Measurements from ENCODE around the gene AGPAT2.

Gene AGPAT2

DNA sequence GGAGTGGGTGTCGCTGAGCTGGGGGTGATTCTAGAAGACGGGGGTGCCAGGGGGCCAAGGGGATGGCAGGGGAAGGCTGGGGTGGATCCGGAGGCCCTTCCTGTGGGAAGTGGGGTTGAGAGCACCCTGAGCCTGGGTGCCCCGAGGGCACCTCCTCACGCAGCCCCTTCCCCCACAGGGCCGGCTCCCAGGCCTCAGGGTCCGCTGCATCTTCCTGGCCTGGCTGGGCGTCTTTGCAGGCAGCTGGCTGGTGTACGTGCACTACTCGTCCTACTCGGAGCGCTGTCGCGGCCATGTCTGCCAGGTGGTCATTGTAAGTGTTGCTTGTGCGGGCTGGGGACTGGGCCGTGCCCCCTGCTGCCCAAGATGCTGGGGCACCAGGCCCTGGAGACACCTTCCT lies 30.1 kb upstream of the AGPAT2 start:
- TF ChIP-seq, protein P1, sequence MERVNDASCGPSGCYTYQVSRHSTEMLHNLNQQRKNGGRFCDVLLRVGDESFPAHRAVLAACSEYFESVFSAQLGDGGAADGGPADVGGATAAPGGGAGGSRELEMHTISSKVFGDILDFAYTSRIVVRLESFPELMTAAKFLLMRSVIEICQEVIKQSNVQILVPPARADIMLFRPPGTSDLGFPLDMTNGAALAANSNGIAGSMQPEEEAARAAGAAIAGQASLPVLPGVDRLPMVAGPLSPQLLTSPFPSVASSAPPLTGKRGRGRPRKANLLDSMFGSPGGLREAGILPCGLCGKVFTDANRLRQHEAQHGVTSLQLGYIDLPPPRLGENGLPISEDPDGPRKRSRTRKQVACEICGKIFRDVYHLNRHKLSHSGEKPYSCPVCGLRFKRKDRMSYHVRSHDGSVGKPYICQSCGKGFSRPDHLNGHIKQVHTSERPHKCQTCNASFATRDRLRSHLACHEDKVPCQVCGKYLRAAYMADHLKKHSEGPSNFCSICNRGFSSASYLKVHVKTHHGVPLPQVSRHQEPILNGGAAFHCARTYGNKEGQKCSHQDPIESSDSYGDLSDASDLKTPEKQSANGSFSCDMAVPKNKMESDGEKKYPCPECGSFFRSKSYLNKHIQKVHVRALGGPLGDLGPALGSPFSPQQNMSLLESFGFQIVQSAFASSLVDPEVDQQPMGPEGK (tag by site-specific recombination; IDR thresholded peaks at IDR 0.05), result 0 out of 2 replicates have a peak, but pooled peaks have one; percentile 10
- TF ChIP-seq, protein P2, sequence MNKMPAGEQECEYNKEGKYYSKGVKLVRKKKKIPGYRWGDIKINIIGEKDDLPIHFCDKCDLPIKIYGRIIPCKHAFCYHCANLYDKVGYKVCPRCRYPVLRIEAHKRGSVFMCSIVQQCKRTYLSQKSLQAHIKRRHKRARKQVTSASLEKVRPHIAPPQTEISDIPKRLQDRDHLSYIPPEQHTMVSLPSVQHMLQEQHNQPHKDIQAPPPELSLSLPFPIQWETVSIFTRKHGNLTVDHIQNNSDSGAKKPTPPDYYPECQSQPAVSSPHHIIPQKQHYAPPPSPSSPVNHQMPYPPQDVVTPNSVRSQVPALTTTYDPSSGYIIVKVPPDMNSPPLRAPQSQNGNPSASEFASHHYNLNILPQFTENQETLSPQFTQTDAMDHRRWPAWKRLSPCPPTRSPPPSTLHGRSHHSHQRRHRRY (tag by site-specific recombination; IDR thresholded peaks at IDR 0.05), result no peak
- TF ChIP-seq ZNF266 (tag by site-specific recombination; IDR thresholded peaks at IDR 0.05; ENCODE audit: low read depth) (no peak), FEZF1 (tag by site-specific recombination; IDR thresholded peaks at IDR 0.05) (no peak)
- TF ChIP-seq, protein P3, sequence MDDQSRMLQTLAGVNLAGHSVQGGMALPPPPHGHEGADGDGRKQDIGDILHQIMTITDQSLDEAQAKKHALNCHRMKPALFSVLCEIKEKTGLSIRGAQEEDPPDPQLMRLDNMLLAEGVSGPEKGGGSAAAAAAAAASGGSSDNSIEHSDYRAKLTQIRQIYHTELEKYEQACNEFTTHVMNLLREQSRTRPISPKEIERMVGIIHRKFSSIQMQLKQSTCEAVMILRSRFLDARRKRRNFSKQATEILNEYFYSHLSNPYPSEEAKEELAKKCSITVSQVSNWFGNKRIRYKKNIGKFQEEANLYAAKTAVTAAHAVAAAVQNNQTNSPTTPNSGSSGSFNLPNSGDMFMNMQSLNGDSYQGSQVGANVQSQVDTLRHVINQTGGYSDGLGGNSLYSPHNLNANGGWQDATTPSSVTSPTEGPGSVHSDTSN (CRISPR knock-in tag; IDR thresholded peaks at IDR 0.05), result no peak
- Histone ChIP-seq H3K9me3 (ENCODE audit: control insufficient read depth, insufficient read depth, low read depth, low read length) (no peaks in the 10 kb centered on the region), H3K27ac (ENCODE audit: extremely low read depth, low read depth, low read length) (no peak overlapping the region), H3K4me1 (ENCODE audit: control insufficient read depth, insufficient read depth, low read length) (no peaks in the 10 kb centered on the region), H3K36me3 (ENCODE audit: control insufficient read depth in 2 of 2, insufficient read depth in 1 of 2, low read length in 2 of 2) (peaks cover 0 to 50% of the 10 kb centered on the region in 2 experiments; a peak in 2 of 3 replicates), H3K4me3 (ENCODE audit: low read depth, low read length) (no peak overlapping the region)
- POLR2A ChIA-PET, result interaction anchor here (0.6 to 2.5 kb wide), 5 partner anchors 8 to 412 kb away, joined by 3 to 28 read pairs (median 5); no protein-coding TSS in a partner anchor
- CTCF ChIA-PET, result no interaction called here

DNA sequence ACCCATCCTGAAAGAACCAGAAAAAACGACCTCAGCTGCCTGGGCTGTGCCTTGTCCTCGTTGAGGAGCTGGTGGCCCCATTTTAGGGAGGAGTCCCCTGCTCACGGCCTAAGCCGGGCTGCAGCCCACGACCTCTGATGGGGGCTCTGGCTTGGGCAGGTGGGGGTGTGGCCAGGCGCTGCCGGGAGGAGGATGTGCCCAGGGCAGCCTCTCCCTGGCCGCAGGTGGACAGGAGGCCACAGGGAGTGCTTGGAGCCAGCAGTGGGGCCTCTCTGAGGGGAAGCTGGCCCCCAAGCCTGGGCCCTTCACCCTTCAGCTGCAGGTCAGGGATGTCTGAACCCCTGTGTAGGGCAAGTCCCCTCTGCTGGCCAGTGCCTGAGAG lies 27.6 kb upstream of the AGPAT2 start:
- TF ChIP-seq KLF1 (tag by site-specific recombination; IDR thresholded peaks at IDR 0.05) (0 out of 2 replicates have a peak, but pooled peaks have one; percentile 4), ZNF335 (tag by site-specific recombination; conservative IDR thresholded peaks at IDR 0.05) (peak; percentile 40; the same call in 1 of the 2 replicates), GLIS2 (tag by site-specific recombination; IDR thresholded peaks at IDR 0.05) (0 out of 2 replicates have a peak, but pooled peaks have one; percentile 35), ZNF175 (tag by site-specific recombination; IDR thresholded peaks at IDR 0.05) (no peak)
- ChIA-PET CTCF (interaction anchor here (1.0 kb wide), 1 partner anchor 9 kb away, joined by 4 read pairs; no protein-coding TSS in a partner anchor), POLR2A (interaction anchor here (0.7 to 6.4 kb wide), 3 partner anchors 8 to 46 kb away, joined by 3 to 79 read pairs (median 25); no protein-coding TSS in a partner anchor)

DNA sequence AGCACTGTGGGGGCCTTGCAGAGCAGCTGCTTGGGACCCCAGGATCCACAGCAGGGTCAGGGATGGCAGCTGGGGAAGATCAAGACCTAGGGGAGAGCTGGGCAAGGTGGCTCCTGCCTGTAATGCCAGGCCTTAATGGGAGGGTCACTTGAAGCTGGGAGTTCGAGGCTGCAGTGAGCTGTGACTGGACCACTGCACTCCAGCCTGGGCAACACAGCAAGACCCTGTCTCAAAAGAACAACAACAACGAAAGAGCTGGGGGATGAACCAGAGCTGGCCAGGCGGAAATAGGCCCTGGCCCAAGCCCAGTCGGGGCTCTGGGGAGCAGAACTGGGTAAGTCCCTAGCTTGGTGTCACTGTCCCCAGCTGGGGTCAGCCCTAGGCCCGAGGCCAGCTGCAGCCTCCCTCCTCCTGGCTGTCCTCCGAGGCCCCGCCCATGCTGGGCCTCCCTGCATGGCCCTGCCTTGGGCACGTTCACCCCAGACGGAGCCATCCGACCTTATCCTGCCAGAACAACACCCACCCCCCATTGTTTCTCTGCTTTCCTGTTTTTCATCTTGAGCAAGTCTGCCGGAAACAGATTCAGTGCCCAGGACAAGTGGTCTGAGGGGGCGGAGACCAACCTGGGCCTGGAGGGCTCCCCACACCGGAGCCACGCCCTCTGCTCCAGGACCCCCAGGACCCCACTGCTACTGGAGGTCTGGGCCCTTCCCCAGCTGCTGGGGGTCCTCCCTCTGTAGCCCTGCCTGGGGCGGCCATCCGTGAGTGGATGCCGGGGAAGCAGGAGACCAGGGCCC lies 27.0 kb upstream of the AGPAT2 start:
- H3K4me1 ChIP-seq (ENCODE audit: control insufficient read depth, insufficient read depth, low read length), result no peaks in the 10 kb centered on the region
- ChIA-PET POLR2A (interaction anchor here (0.9 to 6.4 kb wide), 5 partner anchors 8 to 43 kb away, joined by 3 to 79 read pairs (median 11); no protein-coding TSS in a partner anchor), CTCF (interaction anchor here (0.7 to 1.6 kb wide), 8 partner anchors 10 to 225 kb away, joined by 3 to 14 read pairs (median 4); partner anchors contain the start of gene LCN8)

More for the DNA sequence above, 27.6 kb upstream of the AGPAT2 start:
- no peaks in the 10 kb centered on the region for H3K9me3 ChIP-seq (ENCODE audit: control insufficient read depth, insufficient read depth, low read depth, low read length)
- no peak overlapping the region for H3K27ac ChIP-seq (ENCODE audit: extremely low read depth, low read depth, low read length)
- peaks cover 0 to 32% of the 10 kb centered on the region in 2 experiments; a peak in 2 of 3 replicates for H3K36me3 ChIP-seq (ENCODE audit: control insufficient read depth in 2 of 2, insufficient read depth in 1 of 2, low read length in 2 of 2)
- no peak overlapping the region for H3K4me3 ChIP-seq (ENCODE audit: low read depth, low read length)
- no peaks in the 10 kb centered on the region for H3K4me1 ChIP-seq (ENCODE audit: control insufficient read depth, insufficient read depth, low read length)

More for the DNA sequence above, 27.0 kb upstream of the AGPAT2 start:
- Histone ChIP-seq H3K9me3 (ENCODE audit: control insufficient read depth, insufficient read depth, low read depth, low read length) (no peaks in the 10 kb centered on the region), H3K36me3 (ENCODE audit: control insufficient read depth in 2 of 2, insufficient read depth in 1 of 2, low read length in 2 of 2) (peaks cover 0 to 32% of the 10 kb centered on the region in 2 experiments; a peak in 2 of 3 replicates), H3K4me3 (ENCODE audit: low read depth, low read length) (no peak overlapping the region; the same call in 1 of the 2 replicates), H3K27ac (ENCODE audit: extremely low read depth, low read depth, low read length) (peak overlapping the region; percentile 48)
- 0 out of 2 replicates have a peak, but pooled peaks have one; percentile 21 for TF ChIP-seq KLF1 (tag by site-specific recombination; IDR thresholded peaks at IDR 0.05)
- TF ChIP-seq ZBTB7A (tag by site-specific recombination; IDR thresholded peaks at IDR 0.05; ENCODE audit: low read depth), result no peak
- peak; percentile 99 for TF ChIP-seq ZNF121 (tag by site-specific recombination; IDR thresholded peaks at IDR 0.05)
- peak; percentile 72; the same call in 1 of the 2 replicates for TF ChIP-seq ZNF223 (tag by site-specific recombination; IDR thresholded peaks at IDR 0.05)
- no peak for TF ChIP-seq ZNF571 (tag by site-specific recombination; IDR thresholded peaks at IDR 0.05)
- TF ChIP-seq ZIC2 (tag by site-specific recombination; IDR thresholded peaks at IDR 0.05), result no peak
- TF ChIP-seq GLIS2 (tag by site-specific recombination; IDR thresholded peaks at IDR 0.05), result peak; percentile 61
- TF ChIP-seq ZNF19 (tag by site-specific recombination; IDR thresholded peaks at IDR 0.05; ENCODE audit: low read depth), result no peak
- TF ChIP-seq ZNF558 (tag by site-specific recombination; IDR thresholded peaks at IDR 0.05), result no peak
- TF ChIP-seq ZNF335 (tag by site-specific recombination; conservative IDR thresholded peaks at IDR 0.05), result peak; percentile 36; the same call in 1 of the 2 replicates
